Activated CD8-positive, alpha-beta memory T cell treated with anti-CD3 and anti-CD28 coated beads for 4 hours (primary cell): ENCODE data around the gene PNMA1.
A peak's percentile ranks its signal among the peaks of the same experiment; 100 is the strongest.

Experiments used
- DNase-seq, 2 donors: peaks; one replicate each; pipeline ENCODE4 v3.0.0-alpha.2; 2020; ENCODE audit warnings: low read depth in 2 of 2

Gene PNMA1

DNA sequence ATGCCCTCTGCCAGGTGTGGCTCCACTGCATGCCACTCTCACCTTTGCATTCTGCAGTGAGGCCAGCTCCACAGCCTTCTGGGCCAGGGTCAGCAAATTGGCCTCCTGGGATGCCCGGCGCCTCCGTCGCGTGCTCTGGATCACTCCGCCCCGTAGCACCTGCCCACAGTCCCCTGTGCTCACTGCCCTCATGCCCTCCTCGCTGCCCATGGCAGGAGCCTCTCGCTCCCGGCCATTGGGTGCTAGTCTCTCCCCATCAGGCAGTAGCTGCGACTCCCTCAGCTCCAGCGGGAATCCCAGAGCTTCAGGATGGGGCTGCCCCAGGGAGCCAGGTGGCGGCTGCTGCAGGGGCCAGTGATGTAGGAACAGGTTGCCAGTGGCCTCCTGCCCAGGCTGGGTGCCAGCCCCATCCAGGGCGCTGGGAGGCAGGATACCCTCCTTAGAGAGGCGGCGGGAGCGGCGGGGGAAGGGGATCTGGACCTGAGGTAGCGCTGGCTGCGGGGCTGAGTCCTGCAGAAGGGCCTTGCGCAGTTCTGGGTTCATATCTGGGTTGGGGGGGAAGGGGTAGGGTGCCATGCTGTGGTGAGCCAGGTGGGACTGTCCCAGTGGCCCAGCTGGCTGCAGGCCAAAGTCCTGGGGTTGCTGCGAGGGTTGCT lies 24.5 kb upstream of the PNMA1 start:
- no peak for DNase-seq

DNA sequence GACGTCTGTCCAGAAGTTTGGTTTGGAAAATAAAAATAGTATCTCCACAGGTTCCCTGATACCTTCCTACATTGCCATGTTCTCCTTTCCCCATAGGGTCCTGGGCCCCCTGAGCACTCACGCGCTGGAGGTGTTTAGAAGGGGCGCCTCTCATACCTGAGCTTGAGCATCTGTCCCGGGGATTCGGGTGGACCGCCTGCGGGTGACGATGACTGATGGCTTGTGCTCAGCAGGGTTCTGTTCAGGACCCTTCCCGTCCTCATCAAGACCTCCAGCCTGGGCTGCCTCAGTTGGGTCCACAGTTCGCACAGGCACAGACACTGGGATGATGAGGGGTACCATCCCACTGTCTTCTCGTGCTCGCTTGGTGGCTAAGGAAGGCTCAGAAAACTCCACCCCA lies 22.7 kb upstream of the PNMA1 start:
- DNase-seq: no peak

GRCh38 chr14:73732006-73732405 lies 17.8 kb upstream of the PNMA1 start:
- no peak for DNase-seq

DNA sequence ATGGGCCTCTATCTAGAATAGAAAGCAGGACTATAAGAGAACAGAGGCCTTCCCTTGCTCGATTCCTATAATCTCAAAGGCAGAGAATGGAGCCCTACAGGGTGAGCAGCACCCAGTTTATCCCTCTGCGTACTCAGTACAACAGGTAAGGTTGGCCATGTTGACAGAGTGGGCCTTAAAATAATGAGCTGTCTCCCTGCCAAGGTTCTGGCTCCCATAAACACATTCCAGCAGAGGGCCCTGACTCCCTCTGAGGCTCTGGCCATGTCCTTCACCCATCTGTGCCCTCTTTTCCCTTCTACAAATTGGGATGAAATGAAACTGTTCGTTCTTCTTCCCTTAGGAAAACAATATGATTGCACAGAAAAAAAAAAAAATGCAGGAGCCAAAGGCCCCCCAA lies 16.9 kb upstream of the PNMA1 start:
- DNase-seq: no peak

DNA sequence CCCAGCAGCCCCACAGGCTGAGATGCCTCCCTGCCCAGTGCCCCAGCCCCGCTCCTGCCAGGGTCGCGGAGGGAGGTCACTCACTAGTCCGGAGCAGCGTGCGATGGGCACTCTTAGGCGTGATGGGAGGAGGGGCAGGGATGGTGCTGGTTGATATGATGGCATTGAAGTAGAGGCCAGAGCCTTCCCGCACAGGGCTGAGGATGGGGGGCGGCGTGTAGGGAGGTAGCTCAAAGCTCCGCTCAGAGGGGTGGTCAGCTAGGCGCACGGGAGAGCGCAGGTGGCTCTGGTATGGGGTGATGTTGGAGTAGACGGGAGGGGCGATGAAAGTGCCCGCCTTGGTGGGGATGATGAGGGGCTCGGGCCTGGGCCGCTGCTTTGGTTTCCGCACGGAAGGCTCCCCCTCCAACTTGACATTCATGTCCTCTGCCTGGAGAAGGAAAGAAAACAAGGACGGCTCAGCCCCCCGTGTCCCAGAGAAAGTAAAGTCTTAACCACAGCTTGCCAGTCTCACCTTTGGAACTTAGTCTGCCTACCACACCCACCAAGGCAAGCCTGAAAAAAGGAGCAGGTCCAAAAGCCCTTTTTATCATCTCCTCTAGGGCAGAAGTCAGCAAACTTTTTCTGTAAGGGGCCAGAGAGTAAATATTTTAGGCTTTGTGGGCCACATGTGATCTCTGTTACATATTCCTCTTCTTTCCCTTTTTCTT lies 15.5 kb upstream of the PNMA1 start:
- DNase-seq: no peak

DNA sequence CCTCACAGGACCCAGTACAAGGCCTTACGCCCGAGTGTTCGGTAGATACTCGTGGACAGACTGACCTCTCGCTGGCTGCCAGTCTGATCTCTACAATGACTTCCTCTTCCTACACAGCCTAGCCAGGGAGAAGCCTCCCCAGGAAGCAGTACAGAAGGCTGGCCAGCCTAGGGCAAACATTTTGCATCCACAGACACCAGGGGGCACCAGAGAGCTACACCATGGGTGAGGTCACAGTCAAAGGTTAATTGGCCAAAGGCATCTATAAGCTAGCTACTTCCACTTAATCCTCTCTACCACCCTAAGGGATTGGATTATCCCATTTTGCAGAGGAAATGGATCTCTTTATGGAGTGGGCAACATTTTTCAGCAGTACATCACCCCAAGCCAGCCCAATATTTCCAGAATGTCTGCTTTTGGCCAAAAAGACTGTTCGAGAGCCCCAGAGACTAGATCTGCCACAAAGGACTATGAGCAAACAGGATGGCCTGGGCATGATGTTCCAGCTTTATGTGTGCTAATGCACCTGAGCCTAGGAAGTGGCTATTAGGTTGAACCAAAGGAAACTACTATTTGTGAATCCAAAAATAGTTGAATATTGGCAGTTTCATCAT lies 14.6 kb upstream of the PNMA1 start:
- peak; percentile 70 to 75 for DNase-seq

DNA sequence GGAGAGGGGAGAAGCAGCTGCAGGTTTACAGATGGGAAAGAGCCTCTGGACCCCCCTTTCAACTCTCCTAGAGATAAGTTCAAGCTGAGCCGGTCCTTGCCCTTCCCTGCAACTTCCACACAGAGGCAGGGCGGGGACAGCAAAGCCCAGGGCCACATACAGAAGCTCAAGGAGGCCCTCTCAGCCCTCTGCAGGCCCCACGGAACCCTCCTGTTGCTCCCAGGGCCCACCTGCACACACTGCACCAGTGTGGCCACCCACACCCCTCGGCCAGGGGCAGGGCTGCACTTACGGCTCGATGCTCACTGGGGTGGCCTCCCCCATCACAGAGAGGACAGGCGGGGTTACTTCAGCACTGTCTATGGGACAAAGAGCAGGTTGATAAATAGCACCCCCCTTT lies 13.0 kb upstream of the PNMA1 start:
- no peak for DNase-seq

GRCh38 chr14:73726025-73726961 lies 12.1 kb upstream of the PNMA1 start:
- no peak for DNase-seq

DNA sequence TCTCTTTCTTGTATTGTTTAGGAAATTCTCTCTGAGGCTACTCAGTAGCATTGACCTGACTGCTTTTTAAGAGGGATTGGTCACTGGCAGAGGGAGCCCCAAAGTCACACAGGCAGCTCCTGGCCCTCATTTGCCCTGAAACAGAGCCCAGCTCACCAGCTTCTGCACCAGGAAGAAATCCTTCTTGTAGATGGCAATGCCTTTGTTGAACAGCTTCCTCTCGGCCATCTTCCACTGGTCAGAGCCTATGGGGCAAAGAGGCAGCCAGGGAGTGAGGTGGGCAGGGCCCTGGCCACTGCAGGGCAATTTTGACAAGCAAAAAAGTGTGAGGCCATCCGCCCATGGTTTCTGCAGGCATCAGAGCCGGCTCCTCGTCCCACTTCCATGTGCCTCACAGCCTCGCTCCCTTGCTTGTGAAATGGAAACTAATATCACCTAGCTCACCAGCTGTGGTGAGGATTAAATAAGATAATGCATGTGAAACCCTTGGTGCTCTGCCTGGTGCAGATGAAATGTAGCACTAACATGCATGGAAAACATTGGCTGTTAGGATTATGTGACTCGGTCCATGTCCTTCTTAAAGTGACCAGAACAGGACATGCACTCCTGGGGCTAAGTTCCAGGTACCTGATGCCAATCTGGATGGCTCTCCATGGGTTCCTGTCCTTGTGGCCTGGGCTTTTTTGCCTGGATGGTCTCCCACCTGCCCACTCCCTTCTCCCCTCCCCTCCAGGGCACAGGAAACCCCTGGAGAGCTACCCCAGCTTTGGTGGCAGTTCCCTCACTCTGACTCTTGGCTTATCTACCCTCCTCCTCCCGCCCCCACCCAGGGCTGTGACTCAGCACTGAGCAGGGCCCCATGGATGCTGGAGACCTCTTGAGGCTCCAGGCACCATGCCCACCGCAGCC lies 11.2 kb upstream of the PNMA1 start:
- no peak for DNase-seq

DNA sequence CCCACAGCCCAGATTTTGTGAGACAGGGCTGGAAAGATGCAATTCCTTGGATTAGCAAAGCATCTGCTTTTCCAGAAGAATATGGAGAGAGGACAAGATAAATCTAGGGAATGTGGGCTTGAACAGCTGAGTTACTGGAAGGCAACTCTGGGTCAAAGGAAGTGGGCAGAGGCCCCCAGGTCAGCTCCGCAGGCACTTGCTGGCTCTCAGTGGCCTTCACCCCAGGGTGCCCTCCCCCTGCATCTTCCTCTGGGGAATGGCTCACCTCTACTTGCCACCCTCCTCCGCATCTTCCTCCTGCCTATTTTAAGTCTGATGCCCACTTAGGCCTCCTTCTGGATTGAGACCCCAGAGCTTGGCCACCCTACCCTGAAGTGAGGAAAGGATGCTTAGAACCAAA lies 10.5 kb upstream of the PNMA1 start:
- DNase-seq: no peak

- no peak for DNase-seq
These were observed 9.8 kb upstream of the PNMA1 start for GRCh38 chr14:73723797-73724661.

DNA sequence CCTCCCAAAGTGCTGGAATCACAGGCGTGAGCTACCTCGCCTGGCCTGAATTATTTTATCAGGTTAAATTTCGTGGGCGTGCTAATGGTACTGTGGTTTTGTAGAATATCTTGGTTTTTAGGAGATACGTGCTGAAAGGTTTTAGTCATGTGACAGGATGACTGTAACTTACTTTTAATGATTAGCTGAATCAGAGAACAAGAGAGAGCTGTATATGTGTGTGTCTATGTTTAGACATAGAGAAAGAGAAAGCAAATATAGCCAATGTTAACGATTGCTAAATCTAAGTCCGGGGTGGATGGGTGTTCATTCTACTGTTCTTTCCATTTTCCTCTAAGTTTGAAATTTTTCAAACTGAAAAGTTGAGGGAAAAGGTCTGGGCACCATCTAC lies 9.2 kb upstream of the PNMA1 start:
- no peak for DNase-seq

DNA sequence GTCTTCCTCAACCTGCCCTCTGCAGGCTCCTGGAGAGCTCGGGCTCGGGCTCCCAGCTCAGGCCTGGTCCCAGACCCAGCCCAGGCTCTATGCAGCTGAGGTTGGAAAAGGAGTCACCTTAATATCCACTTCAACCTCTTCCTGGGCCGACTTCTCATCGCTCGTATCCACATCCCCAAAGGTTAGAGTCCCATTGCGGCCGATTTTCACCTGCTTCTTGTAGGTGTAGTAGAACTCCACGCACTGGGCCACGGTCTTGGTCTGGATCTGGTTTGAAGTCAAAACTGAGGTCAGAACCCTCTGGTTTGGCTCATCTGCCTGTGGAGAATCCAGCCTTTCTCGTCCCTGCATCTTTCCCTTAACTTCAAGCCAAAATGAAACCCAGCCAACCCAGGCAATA lies 8.4 kb upstream of the PNMA1 start:
- no peak for DNase-seq

DNA sequence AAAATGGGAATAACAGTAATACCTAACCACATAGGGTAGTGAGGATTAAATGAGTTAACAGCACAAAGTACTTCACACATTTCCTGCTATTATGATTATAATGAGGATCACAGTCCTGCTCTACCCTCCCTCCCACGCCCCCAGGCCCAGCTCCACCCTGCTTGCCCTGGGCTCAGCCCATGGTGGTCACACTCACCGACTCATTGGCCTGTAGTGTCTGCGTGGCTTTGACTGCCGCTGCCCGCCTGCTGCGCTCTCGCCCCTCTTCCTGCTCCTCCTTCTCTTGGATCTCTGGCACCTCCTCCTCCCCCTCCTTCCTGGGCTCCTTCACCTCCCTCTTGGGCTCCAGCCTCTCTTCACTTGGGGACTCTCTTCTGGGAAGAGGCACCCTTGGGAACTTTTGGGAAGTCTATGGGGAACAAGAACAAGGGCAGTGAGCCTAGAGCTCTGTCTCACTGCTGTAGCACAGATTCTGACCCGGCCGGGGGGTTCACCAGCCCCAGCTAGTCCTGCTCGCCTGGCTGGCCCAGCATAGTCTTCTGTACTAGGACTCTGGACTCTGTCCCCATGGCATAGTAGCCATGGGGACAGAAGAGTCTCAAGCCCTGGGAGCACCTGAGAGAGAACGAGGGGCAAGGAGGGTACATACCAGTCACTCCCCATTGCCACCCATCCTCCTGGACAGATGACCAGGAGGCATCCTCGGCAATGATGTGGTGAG lies 7.1 kb upstream of the PNMA1 start:
- DNase-seq: no peak

DNA sequence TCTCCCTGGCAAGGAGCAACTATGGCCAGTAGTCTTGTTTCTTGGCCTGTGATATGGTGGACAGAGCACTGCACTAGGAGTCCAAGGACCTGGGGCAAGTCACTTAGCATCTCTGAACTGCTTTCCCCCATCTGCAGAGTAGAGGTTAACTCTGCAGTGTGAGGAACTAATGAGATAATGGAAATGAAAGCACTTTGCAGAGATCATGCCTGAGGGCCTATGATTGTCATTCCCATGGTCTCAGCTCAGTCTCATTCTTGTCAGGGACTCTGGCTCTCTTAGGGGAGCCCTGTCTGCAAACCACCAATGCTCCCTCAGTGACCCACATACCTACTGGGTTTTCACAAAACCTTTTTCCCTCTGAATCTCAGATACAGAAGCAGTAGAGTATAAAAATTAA lies 6.5 kb upstream of the PNMA1 start:
- DNase-seq: no peak

DNA sequence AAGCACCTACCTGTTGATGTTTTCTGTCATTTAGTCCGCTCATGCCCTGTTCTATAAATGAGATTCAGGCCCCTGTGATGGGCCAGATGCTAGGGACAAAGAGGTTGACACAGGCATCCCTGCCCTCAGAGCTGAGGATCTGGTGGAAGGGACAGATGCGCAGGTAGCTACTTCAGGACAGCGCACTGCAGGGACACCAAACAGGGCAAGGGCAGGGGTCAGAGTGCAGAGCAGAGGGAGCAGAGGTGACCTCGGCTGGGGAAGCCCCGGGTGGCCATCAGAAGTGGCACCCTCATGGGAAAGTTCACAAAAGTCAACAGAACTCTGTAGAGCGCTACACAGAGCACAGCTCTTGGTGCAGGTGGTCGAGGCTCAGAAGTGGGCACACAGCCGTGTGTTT lies 5.6 kb upstream of the PNMA1 start:
- DNase-seq: no peak

DNA sequence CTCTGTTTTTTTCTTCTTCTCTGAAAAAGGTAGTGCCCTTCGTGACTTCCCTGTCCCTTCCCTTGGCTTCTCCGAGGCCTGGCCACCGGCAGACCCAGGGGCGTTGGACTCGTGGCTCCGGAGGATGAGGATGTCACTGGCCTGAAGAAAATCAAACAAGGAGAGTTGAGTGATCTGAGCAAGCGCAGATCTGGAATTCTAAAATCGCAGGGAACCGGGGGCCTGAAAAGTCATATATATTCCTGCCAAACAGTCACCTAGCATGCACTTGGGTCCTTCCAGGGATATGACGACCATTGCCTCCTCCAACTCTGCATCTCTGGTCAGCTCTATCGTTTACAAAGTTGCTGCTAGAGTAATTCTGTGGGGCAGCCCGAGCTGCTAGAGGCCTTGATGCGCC lies 5.2 kb upstream of the PNMA1 start:
- no peak for DNase-seq

- DNase-seq: no peak
These were observed 4.5 kb upstream of the PNMA1 start for GRCh38 chr14:73718418-73719251.
